A549 (cell line): ENCODE data around the gene AGBL4.

ENCODE experiments used
- CEBPB ChIP-seq, 2 experiments: fragments of >200 bp in 1 of 2; sonication (Bioruptor Twin) in 1 of 2; formaldehyde crosslinking in 1 of 2; IDR thresholded peaks; 2 replicates each; pipeline ENCODE4 v1.6.1; 2012 to 2016
- E2F6 ChIP-seq: IDR thresholded peaks from 2 replicates; pipeline ENCODE4 v1.6.1; 2012; ENCODE audit warnings: low read depth, borderline replicate concordance
- PHF8 ChIP-seq: fragments of 200-600 bp; sonication (generic); IDR thresholded peaks from 2 replicates; pipeline ENCODE4 v1.6.1; 2016; ENCODE audit warnings: low read depth, mild to moderate bottlenecking, antibody characterized with exemption, moderate library complexity, borderline replicate concordance
- TF ChIP-seq, protein P1 (sequence below): fragments of >200 bp; sonication (Bioruptor Twin); formaldehyde crosslinking; IDR thresholded peaks from 3 replicates; pipeline ENCODE4 v1.5.1; 2016
- TF ChIP-seq, protein P2 (sequence below): fragments of 200-600 bp; sonication (generic); IDR thresholded peaks from 2 replicates; pipeline ENCODE4 v1.6.1; 2016; ENCODE audit warnings: antibody characterized with exemption, mild to moderate bottlenecking, moderate library complexity

DNA sequence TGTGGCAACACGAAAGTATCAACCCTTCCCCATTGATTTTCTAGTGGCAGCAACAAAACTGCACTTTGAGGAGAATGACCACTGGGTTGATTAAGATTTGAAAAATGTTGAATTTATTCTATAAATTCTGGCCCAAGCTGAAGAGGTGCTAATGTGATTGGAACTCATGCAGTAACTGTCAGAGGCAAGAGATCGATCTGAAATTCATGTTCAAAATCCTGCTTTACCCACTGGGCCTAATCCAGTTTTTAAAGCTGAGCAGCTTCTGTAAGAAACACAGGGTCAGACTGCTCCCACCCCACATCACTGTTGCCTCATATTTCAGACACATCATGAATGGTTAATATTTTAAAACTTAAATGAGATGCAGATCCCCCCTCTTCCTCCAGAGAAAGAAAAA lies 629.6 kb downstream of the AGBL4 start:
- TF ChIP-seq, protein P1, sequence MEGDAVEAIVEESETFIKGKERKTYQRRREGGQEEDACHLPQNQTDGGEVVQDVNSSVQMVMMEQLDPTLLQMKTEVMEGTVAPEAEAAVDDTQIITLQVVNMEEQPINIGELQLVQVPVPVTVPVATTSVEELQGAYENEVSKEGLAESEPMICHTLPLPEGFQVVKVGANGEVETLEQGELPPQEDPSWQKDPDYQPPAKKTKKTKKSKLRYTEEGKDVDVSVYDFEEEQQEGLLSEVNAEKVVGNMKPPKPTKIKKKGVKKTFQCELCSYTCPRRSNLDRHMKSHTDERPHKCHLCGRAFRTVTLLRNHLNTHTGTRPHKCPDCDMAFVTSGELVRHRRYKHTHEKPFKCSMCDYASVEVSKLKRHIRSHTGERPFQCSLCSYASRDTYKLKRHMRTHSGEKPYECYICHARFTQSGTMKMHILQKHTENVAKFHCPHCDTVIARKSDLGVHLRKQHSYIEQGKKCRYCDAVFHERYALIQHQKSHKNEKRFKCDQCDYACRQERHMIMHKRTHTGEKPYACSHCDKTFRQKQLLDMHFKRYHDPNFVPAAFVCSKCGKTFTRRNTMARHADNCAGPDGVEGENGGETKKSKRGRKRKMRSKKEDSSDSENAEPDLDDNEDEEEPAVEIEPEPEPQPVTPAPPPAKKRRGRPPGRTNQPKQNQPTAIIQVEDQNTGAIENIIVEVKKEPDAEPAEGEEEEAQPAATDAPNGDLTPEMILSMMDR, result no peak
- TF ChIP-seq CEBPB (IDR thresholded peaks at IDR 0.05) (no peak), E2F6 (no peak), PHF8 (no peak)
- TF ChIP-seq, protein P2, sequence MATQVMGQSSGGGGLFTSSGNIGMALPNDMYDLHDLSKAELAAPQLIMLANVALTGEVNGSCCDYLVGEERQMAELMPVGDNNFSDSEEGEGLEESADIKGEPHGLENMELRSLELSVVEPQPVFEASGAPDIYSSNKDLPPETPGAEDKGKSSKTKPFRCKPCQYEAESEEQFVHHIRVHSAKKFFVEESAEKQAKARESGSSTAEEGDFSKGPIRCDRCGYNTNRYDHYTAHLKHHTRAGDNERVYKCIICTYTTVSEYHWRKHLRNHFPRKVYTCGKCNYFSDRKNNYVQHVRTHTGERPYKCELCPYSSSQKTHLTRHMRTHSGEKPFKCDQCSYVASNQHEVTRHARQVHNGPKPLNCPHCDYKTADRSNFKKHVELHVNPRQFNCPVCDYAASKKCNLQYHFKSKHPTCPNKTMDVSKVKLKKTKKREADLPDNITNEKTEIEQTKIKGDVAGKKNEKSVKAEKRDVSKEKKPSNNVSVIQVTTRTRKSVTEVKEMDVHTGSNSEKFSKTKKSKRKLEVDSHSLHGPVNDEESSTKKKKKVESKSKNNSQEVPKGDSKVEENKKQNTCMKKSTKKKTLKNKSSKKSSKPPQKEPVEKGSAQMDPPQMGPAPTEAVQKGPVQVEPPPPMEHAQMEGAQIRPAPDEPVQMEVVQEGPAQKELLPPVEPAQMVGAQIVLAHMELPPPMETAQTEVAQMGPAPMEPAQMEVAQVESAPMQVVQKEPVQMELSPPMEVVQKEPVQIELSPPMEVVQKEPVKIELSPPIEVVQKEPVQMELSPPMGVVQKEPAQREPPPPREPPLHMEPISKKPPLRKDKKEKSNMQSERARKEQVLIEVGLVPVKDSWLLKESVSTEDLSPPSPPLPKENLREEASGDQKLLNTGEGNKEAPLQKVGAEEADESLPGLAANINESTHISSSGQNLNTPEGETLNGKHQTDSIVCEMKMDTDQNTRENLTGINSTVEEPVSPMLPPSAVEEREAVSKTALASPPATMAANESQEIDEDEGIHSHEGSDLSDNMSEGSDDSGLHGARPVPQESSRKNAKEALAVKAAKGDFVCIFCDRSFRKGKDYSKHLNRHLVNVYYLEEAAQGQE, result no peak
